OCI-LY3 (cell line): ENCODE results near the gene OVCA2.
"Not testable (repeated sequence)": the region's sequence is repeated elsewhere in the genome, so short reads cannot be mapped to it uniquely, and the experiment has no call there.

Experiments
- H2AFZ ChIP-seq: fragments of 200-600, 300-600 bp; shearing (Covaris generic); 2 replicates; pipeline ENCODE4 v1.6.0; 2014; ENCODE audit warnings: antibody characterized with exemption, low read depth, low read length
- H3K27ac ChIP-seq: fragments of 200-600, 300-600 bp; sonication (generic); 2 replicates; pipeline ENCODE4 v1.5.1; 2014; ENCODE audit warnings: mild to moderate bottlenecking, low read length, moderate library complexity, mixed read lengths
- H3K27me3 ChIP-seq: fragments of 200-600, 300-600 bp; sonication (generic); 2 replicates; pipeline ENCODE4 v1.6.1; 2014; ENCODE audit warnings: low read depth, low read length, mixed read lengths
- H3K36me3 ChIP-seq: fragments of 200-600, 300-600 bp; sonication (generic); replicated peaks from 2 replicates; pipeline ENCODE3; 2014; ENCODE audit warnings: low read depth, low read length, mixed read lengths
- H3K4me1 ChIP-seq: fragments of 300-600, 200-600 bp; sonication (generic); 2 replicates; pipeline ENCODE4 v1.6.1; 2014; ENCODE audit warnings: low read length, mixed read lengths
- H3K4me2 ChIP-seq: fragments of 200-600, 300-600 bp; sonication (generic); 2 replicates; pipeline ENCODE4 v1.6.1; 2014; ENCODE audit warnings: low read length, mixed read lengths
- H3K4me3 ChIP-seq: fragments of 300-600, 200-600 bp; sonication (generic); 2 replicates; pipeline ENCODE4 v1.5.1; 2014; ENCODE audit warnings: antibody characterized with exemption, mild to moderate bottlenecking, low read length, moderate library complexity
- H3K79me2 ChIP-seq: fragments of 300-600, 200-600 bp; shearing (Covaris generic); 2 replicates; pipeline ENCODE4 v1.6.1; 2014; ENCODE audit warnings: mild to moderate bottlenecking, low read length, mixed read lengths
- H3K9ac ChIP-seq: fragments of 300-600, 200-600 bp; shearing (Covaris generic); 2 replicates; pipeline ENCODE4 v1.6.0; 2014; ENCODE audit warnings: mild to moderate bottlenecking, low read length, moderate library complexity
- H3K9me3 ChIP-seq: fragments of 200-600, 300-600 bp; shearing (Covaris generic); 2 replicates; pipeline ENCODE4 v1.6.1; 2014; ENCODE audit warnings: low read length, mixed read lengths; ENCODE audit not compliant: insufficient read depth
- H4K20me1 ChIP-seq: fragments of 200-600, 300-600 bp; sonication (generic); 2 replicates; pipeline ENCODE4 v1.6.1; 2016; ENCODE audit warnings: low read length, mixed read lengths; ENCODE audit not compliant: insufficient read depth
- EZH2phosphoT487 ChIP-seq: fragments of 200-600 bp; shearing (Covaris generic); IDR thresholded peaks from 2 replicates; pipeline ENCODE4 v1.6.1; 2018; ENCODE audit warnings: antibody characterized with exemption, mixed run types, low read depth
- TF ChIP-seq, protein P1 (sequence below): fragments of 200-600, 300-600 bp; sonication (generic); IDR thresholded peaks from 2 replicates; pipeline ENCODE4 v1.5.1; 2014; ENCODE audit warnings: antibody characterized with exemption, low read length, low read depth

Gene OVCA2

DNA sequence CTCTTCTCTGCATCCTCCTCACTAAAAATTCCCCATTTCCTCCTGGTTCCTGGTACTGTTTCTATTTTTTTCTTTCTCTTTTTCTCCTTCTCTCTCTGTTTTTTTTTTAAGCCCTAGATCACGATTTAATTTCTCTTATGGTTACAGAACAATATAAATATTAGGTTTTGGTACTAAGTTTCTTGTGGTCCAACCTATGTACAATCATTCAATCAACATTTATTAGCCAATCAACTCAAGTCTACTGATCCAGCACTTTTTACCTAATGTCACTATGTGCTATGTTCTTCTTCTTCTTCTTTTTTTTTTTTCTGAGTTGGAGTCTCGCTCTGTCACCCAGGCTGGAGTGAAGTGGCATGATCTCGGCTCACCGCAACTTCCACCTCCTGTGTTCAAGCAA lies 29.3 kb upstream of the OVCA2 start:
- no peak for TF ChIP-seq EZH2phosphoT487
- TF ChIP-seq, protein P1, sequence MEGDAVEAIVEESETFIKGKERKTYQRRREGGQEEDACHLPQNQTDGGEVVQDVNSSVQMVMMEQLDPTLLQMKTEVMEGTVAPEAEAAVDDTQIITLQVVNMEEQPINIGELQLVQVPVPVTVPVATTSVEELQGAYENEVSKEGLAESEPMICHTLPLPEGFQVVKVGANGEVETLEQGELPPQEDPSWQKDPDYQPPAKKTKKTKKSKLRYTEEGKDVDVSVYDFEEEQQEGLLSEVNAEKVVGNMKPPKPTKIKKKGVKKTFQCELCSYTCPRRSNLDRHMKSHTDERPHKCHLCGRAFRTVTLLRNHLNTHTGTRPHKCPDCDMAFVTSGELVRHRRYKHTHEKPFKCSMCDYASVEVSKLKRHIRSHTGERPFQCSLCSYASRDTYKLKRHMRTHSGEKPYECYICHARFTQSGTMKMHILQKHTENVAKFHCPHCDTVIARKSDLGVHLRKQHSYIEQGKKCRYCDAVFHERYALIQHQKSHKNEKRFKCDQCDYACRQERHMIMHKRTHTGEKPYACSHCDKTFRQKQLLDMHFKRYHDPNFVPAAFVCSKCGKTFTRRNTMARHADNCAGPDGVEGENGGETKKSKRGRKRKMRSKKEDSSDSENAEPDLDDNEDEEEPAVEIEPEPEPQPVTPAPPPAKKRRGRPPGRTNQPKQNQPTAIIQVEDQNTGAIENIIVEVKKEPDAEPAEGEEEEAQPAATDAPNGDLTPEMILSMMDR: no peak
- Histone ChIP-seq H3K27me3 (no peaks in the 10 kb centered on the region), H3K79me2 (no peaks in the 10 kb centered on the region), H2AFZ (no peak overlapping the region), H3K9ac (no peak overlapping the region), H3K4me3 (no peak overlapping the region), H3K4me1 (peaks cover 9% of the 10 kb centered on the region), H3K36me3 (no peaks in the 10 kb centered on the region), H4K20me1 (no peaks in the 10 kb centered on the region), H3K9me3 (no peaks in the 10 kb centered on the region), H3K4me2 (no peak overlapping the region), H3K27ac (no peak overlapping the region)

DNA sequence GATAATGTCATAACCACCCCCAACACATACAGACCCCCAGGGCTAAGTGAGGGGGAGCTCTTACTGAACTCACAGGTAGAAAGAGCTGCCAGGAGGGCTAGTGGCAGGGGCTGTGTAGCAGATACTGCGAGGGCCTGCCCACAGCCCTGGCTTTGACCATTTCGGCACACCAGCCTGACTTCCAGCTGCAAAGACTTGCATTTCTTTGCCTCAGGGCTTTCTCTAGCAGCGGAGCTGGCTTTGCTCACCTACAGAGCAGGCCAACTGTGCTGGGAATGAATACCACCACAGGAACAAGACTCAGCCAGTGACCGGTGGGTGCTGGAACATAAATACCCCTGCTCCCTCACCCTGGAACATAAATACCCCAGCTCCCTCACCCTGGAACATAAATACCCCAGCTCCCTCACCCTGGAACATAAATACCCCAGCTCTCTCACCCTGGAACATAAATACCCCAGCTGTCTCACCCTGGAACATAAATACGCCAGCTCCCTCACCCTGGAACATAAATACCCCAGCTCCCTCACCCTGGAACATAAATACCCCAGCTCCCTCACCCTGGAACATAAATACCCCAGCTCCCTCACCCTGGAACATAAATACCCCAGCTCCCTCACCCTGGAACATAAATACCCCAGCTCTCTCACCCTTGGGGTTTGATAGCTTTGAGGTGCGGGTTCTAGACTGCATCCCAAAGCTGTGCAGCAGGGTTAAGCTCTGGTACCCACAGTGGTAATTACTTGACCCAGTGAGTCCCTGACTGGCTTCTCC lies 28.4 kb upstream of the OVCA2 start:
- not testable (repeated sequence) for H4K20me1 ChIP-seq, H3K27ac ChIP-seq, H3K79me2 ChIP-seq, H3K9ac ChIP-seq, H2AFZ ChIP-seq, H3K36me3 ChIP-seq, H3K9me3 ChIP-seq, H3K27me3 ChIP-seq, H3K4me3 ChIP-seq, H3K4me2 ChIP-seq
- H3K4me1 ChIP-seq: peaks cover 18% of the 10 kb centered on the region

DNA sequence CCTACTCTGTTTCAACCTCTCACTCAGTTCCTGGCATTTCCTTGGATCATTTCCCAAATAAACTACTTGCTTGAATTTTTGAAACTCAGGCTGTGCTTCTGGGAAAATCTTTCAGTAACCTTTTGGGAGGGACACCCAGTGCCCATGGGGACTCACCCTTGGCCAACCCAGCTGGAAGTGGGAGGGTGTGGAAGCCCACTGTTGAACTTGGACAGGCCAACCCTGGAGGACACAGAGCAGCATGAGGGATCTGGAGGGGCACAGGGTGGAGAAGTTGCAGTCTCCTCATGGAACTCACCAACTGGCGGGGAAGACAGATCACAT lies 27.9 kb upstream of the OVCA2 start:
- H3K9ac ChIP-seq: no peak overlapping the region
- TF ChIP-seq EZH2phosphoT487: no peak
- TF ChIP-seq, protein P1: no peak
- H3K27me3 ChIP-seq: no peaks in the 10 kb centered on the region
- H4K20me1 ChIP-seq: no peaks in the 10 kb centered on the region
- H3K79me2 ChIP-seq: no peaks in the 10 kb centered on the region
- H3K4me3 ChIP-seq: no peak overlapping the region
- H3K27ac ChIP-seq: no peak overlapping the region
- peaks cover 24% of the 10 kb centered on the region for H3K4me1 ChIP-seq
- no peak overlapping the region for H2AFZ ChIP-seq
- H3K36me3 ChIP-seq: no peaks in the 10 kb centered on the region
- H3K4me2 ChIP-seq: no peak overlapping the region
- no peaks in the 10 kb centered on the region for H3K9me3 ChIP-seq

DNA sequence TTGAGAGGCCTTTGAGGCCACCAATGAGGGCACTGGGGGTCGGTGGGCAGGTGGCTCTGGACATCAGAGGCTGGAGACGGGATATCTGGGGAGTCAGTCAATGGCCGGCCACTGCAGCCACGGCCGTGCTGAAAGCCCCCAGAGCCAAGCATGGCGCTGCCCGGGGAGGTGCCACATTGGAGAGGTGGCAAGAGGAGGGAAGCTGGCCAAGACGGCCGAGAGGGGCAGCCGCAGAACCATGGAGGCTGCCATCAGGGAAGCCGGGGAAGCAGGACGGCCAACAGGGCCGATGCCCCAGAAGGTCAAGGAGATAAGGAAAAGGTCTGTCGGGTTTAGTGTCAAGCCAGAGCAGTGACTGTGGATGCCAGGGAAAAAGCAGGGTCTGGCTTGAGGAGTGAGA lies 26.5 kb upstream of the OVCA2 start:
- no peak overlapping the region for H2AFZ ChIP-seq
- H4K20me1 ChIP-seq: no peaks in the 10 kb centered on the region
- H3K36me3 ChIP-seq: no peaks in the 10 kb centered on the region
- TF ChIP-seq EZH2phosphoT487: no peak
- TF ChIP-seq, protein P1: no peak
- H3K4me1 ChIP-seq: peaks cover 25% of the 10 kb centered on the region
- H3K9me3 ChIP-seq: no peaks in the 10 kb centered on the region
- H3K27ac ChIP-seq: no peak overlapping the region
- no peak overlapping the region for H3K4me3 ChIP-seq
- H3K27me3 ChIP-seq: peaks cover 5% of the 10 kb centered on the region; the same call in 1 of the 2 replicates
- no peak overlapping the region for H3K4me2 ChIP-seq
- no peak overlapping the region for H3K9ac ChIP-seq
- no peaks in the 10 kb centered on the region for H3K79me2 ChIP-seq
